CD4-positive, alpha-beta T cell treated with Interleukin-21 for 1 hour (primary cell): ENCODE results near the gene EFCC1.

ENCODE experiments used
- DNase-seq: peaks from one replicate; pipeline ENCODE4 v3.0.0-alpha.2; 2020

The EFCC1 gene

GRCh38 chr3:128995737-128996136 lies 5.4 kb upstream of the EFCC1 start:
- no peak for DNase-seq

- DNase-seq = no peak
Observed at GRCh38 chr3:128996200-128996599, 4.9 kb upstream of the EFCC1 start.

GRCh38 chr3:128996726-128997125 lies 4.4 kb upstream of the EFCC1 start:
- no peak for DNase-seq

- DNase-seq = no peak
Observed at GRCh38 chr3:128997486-128998133, 3.5 kb upstream of the EFCC1 start.

- no peak for DNase-seq
Observed at GRCh38 chr3:128998561-128998960, 2.5 kb upstream of the EFCC1 start.

GRCh38 chr3:128999102-128999501 lies 2.0 kb upstream of the EFCC1 start:
- no peak for DNase-seq

- DNase-seq = no peak
Observed at GRCh38 chr3:129000742-129001100, 383 bp upstream of the EFCC1 start.

- DNase-seq = peak; percentile 18
Observed at GRCh38 chr3:129001806-129002572, 885 bp downstream of the EFCC1 start.

GRCh38 chr3:129002573-129003569 lies 1.8 kb downstream of the EFCC1 start:
- DNase-seq = no peak

- DNase-seq = peak; percentile 62
Observed at GRCh38 chr3:129003578-129004112, 2.5 kb downstream of the EFCC1 start.

GRCh38 chr3:129004639-129005295 lies 3.7 kb downstream of the EFCC1 start:
- DNase-seq = no peak

- DNase-seq = no peak
Observed at GRCh38 chr3:129005526-129006303, 4.6 kb downstream of the EFCC1 start.

- no peak for DNase-seq
Observed at GRCh38 chr3:129006864-129007263, 5.8 kb downstream of the EFCC1 start.

GRCh38 chr3:129007792-129008191 lies 6.7 kb downstream of the EFCC1 start:
- no peak for DNase-seq

- no peak for DNase-seq
Observed at GRCh38 chr3:129009266-129009665, 8.2 kb downstream of the EFCC1 start.

- DNase-seq = no peak
Observed at GRCh38 chr3:129010310-129010956, 9.3 kb downstream of the EFCC1 start.

- no peak for DNase-seq
Observed at GRCh38 chr3:129013491-129013891, 12.4 kb downstream of the EFCC1 start.

GRCh38 chr3:129014148-129014547 lies 13.0 kb downstream of the EFCC1 start:
- DNase-seq = no peak

GRCh38 chr3:129014793-129015345 lies 13.8 kb downstream of the EFCC1 start:
- DNase-seq = no peak

GRCh38 chr3:129015388-129016105 lies 14.4 kb downstream of the EFCC1 start:
- peak; percentile 55 for DNase-seq
